Brain microvascular endothelial cell (primary cell): ENCODE measurements around the gene PTPRJ.

Experiments
- DNase-seq: peaks from one replicate; pipeline ENCODE4 v3.0.0-alpha.2; 2020
- H3K27ac ChIP-seq: fragments of 250-450 bp; sonication (Bioruptor Pico); 2 replicates; pipeline ENCODE4 v1.5.1; 2020; ENCODE audit warnings: mild to moderate bottlenecking, moderate library complexity
- H3K27me3 ChIP-seq: fragments of 250-450 bp; sonication (Bioruptor Pico); replicated peaks from 2 replicates; pipeline ENCODE4 v1.5.1; 2020; ENCODE audit warnings: mild to moderate bottlenecking
- H3K36me3 ChIP-seq: fragments of 250-450 bp; sonication (Bioruptor Pico); replicated peaks from 2 replicates; pipeline ENCODE4 v1.5.1; 2020; ENCODE audit warnings: mild to moderate bottlenecking
- H3K4me3 ChIP-seq: 2 replicates; pipeline ENCODE4 v1.5.1; 2011; ENCODE audit warnings: low read depth, mild to moderate bottlenecking, control low read depth, low read length, moderate library complexity
- in situ Hi-C: cut with HindIII; loops from 2 replicates; pipeline ENCODE4 v1.10.0; 2017; ENCODE audit warnings: low sequenced_read_pairs, low pct_ligation_motif_present
- TF ChIP-seq, protein P1 (sequence below): IDR thresholded peaks from 2 replicates; pipeline ENCODE4 v1.5.1; 2011; ENCODE audit warnings: low read depth, mild to moderate bottlenecking, moderate library complexity, low read length, control low read depth, inconsistent platforms; ENCODE audit errors: missing control alignments

The PTPRJ gene

DNA sequence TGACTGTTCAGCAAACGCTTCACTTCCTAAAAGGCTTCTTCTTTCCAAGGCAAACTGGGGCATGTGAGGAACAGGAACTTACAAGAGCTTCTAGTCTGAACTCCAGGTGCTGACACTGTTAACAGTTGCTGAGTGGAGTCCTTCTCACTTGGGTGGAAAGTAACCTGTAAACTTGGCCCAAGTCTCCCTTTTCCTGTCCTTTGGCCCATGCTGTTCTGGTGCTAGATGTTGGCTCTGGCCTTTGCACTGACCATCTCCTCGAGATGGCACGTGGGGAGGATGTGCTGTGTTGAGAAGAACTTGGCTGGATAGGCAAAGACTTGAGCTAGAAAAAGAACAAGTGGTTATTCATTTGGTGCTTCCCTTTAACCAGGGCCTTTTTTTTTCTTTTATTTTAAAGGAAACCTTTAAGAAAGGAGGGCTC, 53.6 kb downstream of the PTPRJ start:
- Histone ChIP-seq H3K4me3 (no peak overlapping the region), H3K36me3 (no peaks in the 10 kb centered on the region), H3K27me3 (no peaks in the 10 kb centered on the region), H3K27ac (no peak overlapping the region)
- TF ChIP-seq, protein P1, sequence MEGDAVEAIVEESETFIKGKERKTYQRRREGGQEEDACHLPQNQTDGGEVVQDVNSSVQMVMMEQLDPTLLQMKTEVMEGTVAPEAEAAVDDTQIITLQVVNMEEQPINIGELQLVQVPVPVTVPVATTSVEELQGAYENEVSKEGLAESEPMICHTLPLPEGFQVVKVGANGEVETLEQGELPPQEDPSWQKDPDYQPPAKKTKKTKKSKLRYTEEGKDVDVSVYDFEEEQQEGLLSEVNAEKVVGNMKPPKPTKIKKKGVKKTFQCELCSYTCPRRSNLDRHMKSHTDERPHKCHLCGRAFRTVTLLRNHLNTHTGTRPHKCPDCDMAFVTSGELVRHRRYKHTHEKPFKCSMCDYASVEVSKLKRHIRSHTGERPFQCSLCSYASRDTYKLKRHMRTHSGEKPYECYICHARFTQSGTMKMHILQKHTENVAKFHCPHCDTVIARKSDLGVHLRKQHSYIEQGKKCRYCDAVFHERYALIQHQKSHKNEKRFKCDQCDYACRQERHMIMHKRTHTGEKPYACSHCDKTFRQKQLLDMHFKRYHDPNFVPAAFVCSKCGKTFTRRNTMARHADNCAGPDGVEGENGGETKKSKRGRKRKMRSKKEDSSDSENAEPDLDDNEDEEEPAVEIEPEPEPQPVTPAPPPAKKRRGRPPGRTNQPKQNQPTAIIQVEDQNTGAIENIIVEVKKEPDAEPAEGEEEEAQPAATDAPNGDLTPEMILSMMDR = no peak
- no peak for DNase-seq
- in situ Hi-C loops = no loop called here

DNA sequence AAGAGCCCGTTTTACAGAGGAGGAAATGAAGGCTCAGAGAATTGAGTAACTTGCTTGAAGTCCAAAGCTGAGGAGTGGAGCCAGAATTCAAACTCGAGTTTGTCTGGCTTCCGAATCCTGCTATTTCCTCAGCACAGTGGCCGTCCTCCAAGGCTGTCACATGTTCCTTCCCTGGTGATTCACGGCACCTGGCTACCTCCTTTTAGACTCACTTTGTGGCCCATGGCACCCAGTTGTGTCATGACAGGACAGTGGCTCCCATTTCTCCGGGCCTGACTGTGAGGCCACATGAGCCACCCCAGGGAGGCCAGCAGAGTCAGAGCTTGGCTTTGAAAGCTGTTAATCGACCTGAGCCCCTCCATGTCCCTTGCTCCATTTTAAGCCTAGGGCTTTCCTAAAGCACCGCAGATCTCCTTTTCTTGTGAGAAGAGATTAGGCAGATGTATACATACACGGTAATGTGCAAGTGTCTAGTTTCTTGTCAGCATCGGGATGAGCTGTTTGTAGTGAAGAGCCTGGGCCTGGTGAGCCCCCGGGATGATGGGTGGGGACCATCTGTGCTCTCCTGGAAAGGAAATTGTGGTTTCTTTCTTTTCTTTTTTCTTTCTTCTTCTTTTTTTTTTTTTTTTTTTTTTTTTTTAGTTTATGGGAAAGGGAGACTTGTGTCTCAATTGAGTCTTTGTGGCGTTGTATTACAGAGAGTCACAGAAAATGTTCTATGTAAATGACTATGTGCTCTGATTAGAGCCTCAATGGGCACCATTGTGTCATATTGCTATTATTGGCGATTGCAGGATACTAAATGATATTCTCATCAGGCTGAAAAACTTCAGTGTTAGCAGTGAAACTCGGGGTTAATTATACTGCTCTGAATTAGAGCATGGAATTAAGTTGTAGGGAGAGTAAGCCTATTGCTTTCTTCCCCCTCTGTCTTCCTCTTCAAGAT, 54.8 kb downstream of the PTPRJ start:
- Histone ChIP-seq H3K27ac (no peak overlapping the region), H3K36me3 (no peaks in the 10 kb centered on the region), H3K4me3 (no peak overlapping the region), H3K27me3 (no peaks in the 10 kb centered on the region)
- no peak for DNase-seq
- in situ Hi-C loops = no loop called here
- TF ChIP-seq, protein P1 = no peak

DNA sequence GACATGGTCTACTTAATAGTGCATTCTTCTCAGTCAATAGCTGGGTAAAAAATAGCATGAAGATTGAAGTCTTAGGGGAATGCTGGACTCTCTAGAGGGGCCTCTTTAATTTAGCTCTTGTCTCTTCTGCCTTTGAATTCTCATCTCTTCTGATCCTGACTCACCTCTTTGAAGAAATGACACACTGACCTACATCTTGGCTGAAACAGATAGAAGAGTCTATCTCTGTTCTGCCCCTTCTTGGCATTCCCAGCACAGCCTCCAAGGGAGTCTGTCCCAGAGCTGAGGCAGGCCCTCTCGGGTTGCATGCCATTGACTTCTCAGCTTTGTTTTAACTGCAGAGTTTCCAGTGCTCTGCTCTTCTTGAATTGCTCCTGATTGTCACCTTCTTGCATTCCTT, 55.7 kb downstream of the PTPRJ start:
- Histone ChIP-seq H3K4me3 (no peak overlapping the region), H3K27me3 (no peaks in the 10 kb centered on the region), H3K27ac (no peak overlapping the region), H3K36me3 (no peaks in the 10 kb centered on the region)
- in situ Hi-C loops = no loop called here
- TF ChIP-seq, protein P1 = no peak
- no peak for DNase-seq

DNA sequence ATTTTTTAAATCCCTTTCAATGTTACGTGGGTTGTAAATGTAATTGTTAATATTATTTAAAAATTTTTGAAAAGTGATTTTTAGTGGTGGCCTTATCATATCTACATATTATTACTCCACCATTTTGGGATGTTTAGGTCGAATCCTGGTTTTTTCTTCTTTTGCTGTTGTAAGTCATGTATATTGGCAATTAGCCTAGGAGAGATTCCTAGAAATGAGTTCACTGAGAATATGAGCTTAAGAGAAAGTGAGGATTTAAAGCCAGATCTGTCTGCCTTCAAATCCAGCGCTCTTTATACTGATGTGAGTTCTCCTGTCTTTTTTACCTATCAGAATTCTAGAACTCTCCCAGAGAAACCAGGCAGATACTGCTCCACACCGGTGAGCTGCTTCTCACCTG, 56.1 kb downstream of the PTPRJ start:
- in situ Hi-C loops = no loop called here
- H3K27me3 ChIP-seq = no peaks in the 10 kb centered on the region
- DNase-seq = no peak
- no peaks in the 10 kb centered on the region for H3K36me3 ChIP-seq
- H3K27ac ChIP-seq = no peak overlapping the region
- H3K4me3 ChIP-seq = no peak overlapping the region
- TF ChIP-seq, protein P1 = no peak

DNA sequence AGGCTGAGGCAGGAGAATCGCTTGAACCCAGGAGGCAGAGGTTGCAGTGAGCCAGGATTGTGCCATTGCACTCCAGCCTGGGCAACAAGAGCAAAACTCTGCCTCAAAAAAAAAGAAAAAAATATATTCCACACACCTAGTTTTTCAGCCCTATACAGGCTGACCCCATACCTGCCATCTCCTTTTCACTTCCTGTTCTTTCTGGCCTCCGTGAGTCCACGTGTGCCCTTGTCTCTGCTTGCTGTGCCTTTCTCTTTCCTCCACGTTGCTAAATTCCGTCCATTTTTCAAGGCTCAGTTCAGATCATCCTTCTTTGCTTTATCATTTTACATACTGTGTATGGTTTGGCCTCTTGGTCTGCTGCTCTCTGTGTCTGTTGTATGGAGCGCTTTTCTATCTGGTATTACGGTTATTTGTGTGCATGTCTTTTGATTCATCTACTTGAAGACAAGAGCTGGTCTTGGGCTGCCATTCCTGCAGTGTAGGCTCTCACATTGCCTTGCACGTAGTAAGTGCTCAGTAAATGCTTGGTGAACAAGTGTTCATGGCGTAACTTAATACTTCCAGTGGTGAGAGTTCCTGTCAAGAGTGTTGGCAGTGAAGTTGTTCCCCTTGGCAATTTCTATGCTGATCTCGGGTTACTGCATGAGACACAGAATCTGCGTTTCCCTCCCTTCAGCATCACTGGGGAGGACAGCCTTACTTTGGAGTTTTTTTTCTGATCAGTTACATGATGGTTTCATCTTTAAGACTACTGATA, 57.5 kb downstream of the PTPRJ start:
- H3K4me3 ChIP-seq = no peak overlapping the region
- DNase-seq = no peak
- TF ChIP-seq, protein P1 = no peak
- in situ Hi-C loops = no loop called here
- no peaks in the 10 kb centered on the region for H3K36me3 ChIP-seq
- H3K27me3 ChIP-seq = no peaks in the 10 kb centered on the region
- no peak overlapping the region for H3K27ac ChIP-seq
